GM21515 (cell line): Measurements from ENCODE around the gene ZNF318.
"Not testable (repeated sequence)": the region's sequence is repeated elsewhere in the genome, so short reads cannot be mapped to it uniquely, and the experiment has no call there.

Source experiments
- ATAC-seq: cut with Tn5 transposase; IDR thresholded peaks from one replicate; pipeline ENCODE4 v1.9.1; 2021; ENCODE audit not compliant: unreplicated experiment

ZNF318 gene, protein sequence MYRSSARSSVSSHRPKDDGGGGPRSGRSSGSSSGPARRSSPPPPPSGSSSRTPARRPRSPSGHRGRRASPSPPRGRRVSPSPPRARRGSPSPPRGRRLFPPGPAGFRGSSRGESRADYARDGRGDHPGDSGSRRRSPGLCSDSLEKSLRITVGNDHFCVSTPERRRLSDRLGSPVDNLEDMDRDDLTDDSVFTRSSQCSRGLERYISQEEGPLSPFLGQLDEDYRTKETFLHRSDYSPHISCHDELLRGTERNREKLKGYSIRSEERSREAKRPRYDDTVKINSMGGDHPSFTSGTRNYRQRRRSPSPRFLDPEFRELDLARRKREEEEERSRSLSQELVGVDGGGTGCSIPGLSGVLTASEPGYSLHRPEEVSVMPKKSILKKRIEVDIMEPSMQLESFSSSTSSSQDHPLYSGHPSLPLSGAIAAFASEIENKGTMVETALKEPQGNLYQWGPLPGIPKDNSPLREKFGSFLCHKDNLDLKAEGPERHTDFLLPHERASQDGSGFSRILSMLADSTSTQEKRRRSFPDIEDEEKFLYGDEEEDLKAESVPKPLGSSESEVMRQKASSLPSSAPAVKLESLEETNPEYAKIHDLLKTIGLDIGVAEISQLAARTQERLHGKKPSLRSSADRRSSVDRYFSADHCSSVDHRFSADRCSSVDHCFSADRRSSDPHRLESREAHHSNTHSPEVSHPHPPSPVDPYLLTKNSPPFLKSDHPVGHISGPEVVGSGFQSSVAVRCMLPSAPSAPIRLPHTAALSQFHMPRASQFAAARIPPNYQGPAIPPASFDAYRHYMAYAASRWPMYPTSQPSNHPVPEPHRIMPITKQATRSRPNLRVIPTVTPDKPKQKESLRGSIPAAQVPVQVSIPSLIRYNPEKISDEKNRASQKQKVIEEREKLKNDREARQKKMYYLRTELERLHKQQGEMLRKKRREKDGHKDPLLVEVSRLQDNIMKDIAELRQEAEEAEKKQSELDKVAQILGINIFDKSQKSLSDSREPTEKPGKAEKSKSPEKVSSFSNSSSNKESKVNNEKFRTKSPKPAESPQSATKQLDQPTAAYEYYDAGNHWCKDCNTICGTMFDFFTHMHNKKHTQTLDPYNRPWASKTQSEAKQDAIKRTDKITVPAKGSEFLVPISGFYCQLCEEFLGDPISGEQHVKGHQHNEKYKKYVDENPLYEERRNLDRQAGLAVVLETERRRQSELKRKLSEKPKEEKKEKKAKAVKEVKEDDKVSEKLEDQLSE (N-terminal part only)

DNA sequence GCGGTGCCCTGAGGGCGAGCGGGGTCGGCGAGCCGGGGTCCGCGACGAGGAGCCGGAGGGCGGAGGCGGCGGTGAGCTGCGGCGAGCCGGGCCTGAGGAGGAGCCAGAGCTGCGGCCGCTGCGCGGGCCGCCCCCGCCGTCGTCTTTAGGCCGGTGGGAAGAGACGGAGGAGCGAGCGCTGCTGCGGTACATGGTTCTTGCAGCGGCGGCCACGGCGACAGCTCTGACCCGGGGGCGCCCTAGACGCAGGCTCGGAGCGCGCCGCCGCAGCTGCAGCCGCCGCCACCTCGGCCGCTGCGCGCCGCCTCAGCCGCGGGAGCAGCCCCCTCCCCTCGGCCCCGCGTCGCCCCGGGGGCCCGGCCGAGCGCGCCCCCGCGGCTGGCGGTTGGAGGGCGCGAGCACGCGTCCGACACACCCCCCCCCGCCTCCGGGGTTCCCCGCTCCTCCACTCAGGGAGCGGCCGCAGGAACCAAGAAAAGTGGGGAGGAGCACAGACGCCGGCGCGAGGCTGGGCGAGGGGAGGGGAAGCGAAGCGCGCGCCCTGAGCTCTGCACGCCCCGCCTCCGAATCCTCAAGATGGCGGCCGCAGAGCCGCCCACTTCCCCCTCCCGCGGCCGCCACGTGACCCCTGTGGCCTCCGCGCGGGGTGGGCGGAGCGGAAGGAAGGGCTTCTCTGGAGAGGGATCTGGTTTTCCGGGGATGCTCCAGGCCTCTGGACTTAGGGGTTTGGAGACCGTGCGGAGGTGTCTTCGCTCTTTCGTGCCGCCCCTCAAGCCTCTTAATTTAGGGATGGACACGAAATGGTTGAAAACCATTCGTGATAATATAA lies at the start of gene ZNF318:
TSS of gene ZNF318 (minus strand) at position 474 of the 829 bp plus-strand sequence. CDS start at position 192, 282 bp downstream.
- peak; percentile 76 for ATAC-seq

DNA sequence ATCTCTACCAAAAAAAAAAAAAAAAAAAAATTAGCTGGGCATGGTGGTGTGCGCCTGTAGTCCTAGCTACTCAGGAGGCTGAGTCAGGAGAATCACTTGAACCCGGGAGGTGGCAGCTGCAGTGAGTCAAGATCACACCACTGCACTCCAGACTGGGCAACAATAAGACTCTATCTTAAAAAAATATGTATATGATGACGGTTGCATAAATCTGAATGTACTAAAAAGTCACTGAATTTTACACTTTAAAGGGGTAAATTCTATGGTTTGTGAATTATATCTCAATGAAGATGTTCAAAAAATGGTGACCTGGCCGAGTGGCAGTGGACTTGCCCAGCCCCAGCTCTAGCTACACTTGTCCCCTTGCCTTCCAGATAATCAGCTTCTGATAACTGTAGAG lies 47.5 kb upstream of the ZNF318 start:
- ATAC-seq = no peak

- ATAC-seq = not testable (repeated sequence)
These were observed 45.8 kb upstream of the ZNF318 start for GRCh38 chr6:43415275-43415674.

- ATAC-seq = no peak
These were observed 43.6 kb upstream of the ZNF318 start for GRCh38 chr6:43413002-43413401.

DNA sequence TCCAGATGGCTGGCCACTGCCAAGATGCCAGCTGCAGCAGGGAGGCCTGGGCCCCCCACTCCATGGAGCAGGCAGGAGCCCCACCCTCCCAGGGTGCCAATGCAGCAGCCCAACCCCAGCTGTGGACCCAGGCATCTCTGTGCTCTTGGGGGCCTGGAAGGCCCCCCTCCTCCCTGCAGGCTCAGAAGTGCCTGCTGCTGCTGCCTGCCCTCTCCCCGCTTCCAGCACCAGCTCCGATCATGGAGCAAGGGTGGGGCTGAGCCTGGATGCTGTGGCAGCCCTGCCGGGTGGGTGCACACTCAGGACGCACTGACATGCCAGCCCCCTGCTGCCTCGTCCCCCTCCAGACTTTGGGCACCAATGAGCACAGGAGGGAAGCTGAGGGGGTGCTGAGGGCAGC lies 43.1 kb upstream of the ZNF318 start:
- no peak for ATAC-seq

DNA sequence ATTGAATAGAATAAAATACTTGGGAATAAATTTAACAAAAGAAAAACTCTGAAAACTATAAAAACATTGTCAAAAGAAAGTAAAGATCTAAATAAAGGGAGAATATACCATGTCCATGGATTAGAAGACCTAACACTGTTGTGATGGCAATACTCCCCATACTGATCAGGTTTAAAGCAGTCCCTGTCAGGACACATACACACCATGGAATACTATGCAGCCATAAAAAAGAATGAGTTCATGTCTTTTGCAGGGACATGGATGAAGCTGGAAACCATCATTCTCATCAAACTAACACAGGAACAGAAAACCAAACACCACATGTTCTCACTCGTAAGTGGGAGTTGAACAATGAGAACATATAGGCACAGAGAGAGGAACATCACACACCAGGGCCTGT lies 41.3 kb upstream of the ZNF318 start:
- ATAC-seq = not testable (repeated sequence)

GRCh38 chr6:43408259-43408658 lies 38.8 kb upstream of the ZNF318 start:
- no peak for ATAC-seq

- no peak for ATAC-seq
These were observed 37.8 kb upstream of the ZNF318 start for GRCh38 chr6:43407296-43407695.

GRCh38 chr6:43405354-43405753 lies 35.9 kb upstream of the ZNF318 start:
- ATAC-seq = no peak

DNA sequence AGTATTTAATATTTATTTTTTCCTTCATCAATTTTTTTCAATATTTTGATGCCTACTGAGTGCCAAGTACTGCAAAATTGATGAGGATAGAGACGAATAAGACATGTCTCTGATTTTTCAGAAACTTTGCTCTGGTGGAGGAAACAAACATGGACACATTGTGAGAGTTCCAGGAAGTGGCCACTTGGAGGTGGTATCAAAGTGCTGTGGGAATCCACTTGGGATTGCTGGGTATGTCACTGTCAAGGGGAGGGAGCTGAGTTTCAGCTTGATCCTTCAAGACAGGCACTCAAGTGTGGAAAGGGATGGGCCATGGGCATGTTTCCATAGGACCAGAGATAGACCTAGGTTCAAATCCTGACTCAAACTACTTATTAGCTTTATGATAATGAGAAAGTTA lies 33.4 kb upstream of the ZNF318 start:
- ATAC-seq = no peak

DNA sequence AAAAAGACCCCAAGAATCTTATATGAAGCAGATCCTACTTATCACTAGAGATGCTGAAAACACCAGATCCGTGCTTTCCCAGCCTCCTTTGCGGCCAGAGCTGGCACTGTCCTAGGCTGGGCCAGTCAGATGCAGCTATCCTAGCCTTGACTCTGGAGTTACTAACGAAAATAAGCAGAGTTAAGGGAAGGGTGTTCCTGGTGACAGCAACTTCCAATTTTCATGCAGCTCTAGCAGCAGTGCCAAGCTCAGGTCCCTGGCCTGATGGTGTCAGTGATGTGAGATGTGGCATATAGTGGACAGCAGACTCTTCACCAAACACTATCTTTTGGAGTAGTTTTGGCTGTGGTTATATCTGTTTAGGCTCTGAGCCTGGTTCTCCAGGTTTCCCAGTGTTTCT lies 32.3 kb upstream of the ZNF318 start:
- no peak for ATAC-seq

GRCh38 chr6:43399932-43400487 lies 30.6 kb upstream of the ZNF318 start:
- ATAC-seq = no peak

DNA sequence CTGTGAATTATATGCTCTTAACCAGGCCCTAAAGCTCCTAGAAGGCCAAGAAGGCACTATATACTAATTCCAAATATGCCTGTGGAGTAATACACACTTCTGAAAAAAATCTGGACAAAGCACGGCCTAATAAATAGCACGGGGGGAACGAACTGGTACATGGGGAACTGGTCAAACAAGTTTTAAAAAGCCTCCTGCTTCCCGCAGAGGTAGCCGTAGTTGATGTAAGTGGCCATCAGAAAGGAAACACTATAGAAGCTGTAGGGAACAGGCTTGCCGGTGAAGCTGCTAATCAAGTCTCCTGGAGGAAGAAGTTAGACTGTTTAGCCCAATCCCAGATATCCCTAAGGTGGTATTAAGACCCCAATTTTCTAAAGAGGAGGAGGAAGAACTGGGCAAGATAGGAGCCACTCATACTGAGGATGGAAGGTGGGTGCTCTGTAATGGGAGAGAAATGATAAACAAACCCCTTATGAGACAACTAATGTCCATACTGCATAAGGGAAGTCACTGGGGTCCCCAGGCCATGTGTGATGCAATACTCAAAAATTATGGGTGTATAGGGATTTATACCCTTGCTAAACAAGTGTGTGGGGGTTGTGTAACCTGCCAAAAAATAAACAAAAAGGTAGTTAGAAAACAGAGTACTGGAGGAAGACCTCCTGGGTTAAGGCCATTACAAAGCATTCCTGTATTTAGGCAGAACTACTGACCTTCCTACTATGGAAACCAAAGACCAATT lies 27.1 kb upstream of the ZNF318 start:
- ATAC-seq = no peak

- no peak for ATAC-seq
These were observed 26.3 kb upstream of the ZNF318 start for GRCh38 chr6:43395776-43396175.

GRCh38 chr6:43394982-43395381 lies 25.5 kb upstream of the ZNF318 start:
- no peak for ATAC-seq

DNA sequence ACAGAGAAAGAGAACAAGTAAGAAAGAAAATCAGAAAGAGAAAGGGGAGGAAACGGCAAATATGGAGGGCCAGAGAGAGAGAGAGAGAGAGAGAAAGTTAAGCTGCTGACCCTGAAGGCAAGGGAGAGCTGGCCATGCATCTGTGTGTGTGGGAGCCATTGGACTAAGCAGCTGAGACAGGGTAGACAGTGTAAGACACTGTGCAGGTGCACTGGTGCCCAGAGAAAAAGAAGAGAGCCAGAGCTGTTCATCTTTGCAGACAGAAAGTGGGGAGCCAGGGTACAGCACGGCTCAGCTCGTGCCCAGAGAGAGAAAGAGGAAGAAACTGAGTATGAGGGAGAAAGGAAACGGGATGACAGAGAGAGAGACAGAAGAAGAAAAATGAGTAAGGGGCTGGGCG lies 24.2 kb upstream of the ZNF318 start:
- no peak for ATAC-seq

DNA sequence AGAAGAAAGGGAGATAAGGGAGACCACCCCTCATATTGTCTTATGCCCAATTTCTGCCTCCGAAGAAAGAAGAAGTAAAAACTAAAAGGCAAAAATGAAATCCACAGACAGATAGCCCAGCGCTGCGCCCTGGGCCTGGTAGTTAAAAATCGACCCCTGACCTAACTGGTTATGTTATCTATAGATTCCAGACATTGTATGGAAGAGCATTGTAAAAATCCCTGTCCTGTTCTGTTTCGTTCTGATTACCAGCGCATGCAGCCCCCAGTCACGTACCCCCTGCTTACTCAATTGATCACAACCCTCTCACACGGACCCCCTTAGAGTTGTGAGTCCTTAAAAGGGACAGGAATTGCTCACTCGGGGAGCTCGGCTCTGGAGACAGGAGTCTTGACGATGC lies 23.7 kb upstream of the ZNF318 start:
- not testable (repeated sequence) for ATAC-seq

GRCh38 chr6:43391440-43392031 lies 22.1 kb upstream of the ZNF318 start:
- no peak for ATAC-seq
